T-helper 1 cell (primary cell): Measurements from ENCODE around the gene SPANXD.
"Not testable (repeated sequence)": the region's sequence is repeated elsewhere in the genome, so short reads cannot be mapped to it uniquely, and the experiment has no call there.

Experiments used
- DNase-seq, 5 donors: peaks; one replicate each; pipeline ENCODE4 v3.0.0-alpha.2; 2012 to 2020
- total RNA-seq, 4 donors: gene quantifications; one replicate each; lab custom pipeline; 2026; lab: John Stamatoyannopoulos, UW

SPANXD gene
- total RNA-seq, result 0 reads per million in 4 donors

- not testable (repeated sequence) for DNase-seq
These were observed at the start of gene SPANXD for GRCh38 chrX:141698639-141699038. Gene SPANXD (minus strand): TSS chrX:141698739. CDS start chrX:141698405, 334 bp downstream.

GRCh38 chrX:141742666-141743065 is 44.1 kb upstream of the SPANXD start:
- DNase-seq, result no peak

GRCh38 chrX:141736656-141737055 is 38.1 kb upstream of the SPANXD start:
- no peak for DNase-seq

- no peak for DNase-seq
These were observed 34.8 kb upstream of the SPANXD start for GRCh38 chrX:141733371-141733770.

- no peak for DNase-seq
These were observed 33.5 kb upstream of the SPANXD start for GRCh38 chrX:141732031-141732430.

GRCh38 chrX:141724186-141724585 is 25.6 kb upstream of the SPANXD start:
- no peak for DNase-seq

- no peak for DNase-seq
These were observed 16.1 kb upstream of the SPANXD start for GRCh38 chrX:141714680-141715079.

GRCh38 chrX:141701072-141701471 is 2.5 kb upstream of the SPANXD start:
- DNase-seq, result no peak

GRCh38 chrX:141673946-141674345 is 24.6 kb downstream of the SPANXD start:
- no peak for DNase-seq

- no peak for DNase-seq
These were observed 28.9 kb downstream of the SPANXD start for GRCh38 chrX:141669689-141670088.

- DNase-seq, result no peak
These were observed 30.2 kb downstream of the SPANXD start for GRCh38 chrX:141668371-141668770.

- DNase-seq, result no peak
These were observed 35.8 kb downstream of the SPANXD start for GRCh38 chrX:141662781-141663180.

- DNase-seq, result no peak
These were observed 46.3 kb downstream of the SPANXD start for GRCh38 chrX:141652286-141652685.
